ENCODE measurements around the gene BEAN1.

Gene BEAN1

DNA sequence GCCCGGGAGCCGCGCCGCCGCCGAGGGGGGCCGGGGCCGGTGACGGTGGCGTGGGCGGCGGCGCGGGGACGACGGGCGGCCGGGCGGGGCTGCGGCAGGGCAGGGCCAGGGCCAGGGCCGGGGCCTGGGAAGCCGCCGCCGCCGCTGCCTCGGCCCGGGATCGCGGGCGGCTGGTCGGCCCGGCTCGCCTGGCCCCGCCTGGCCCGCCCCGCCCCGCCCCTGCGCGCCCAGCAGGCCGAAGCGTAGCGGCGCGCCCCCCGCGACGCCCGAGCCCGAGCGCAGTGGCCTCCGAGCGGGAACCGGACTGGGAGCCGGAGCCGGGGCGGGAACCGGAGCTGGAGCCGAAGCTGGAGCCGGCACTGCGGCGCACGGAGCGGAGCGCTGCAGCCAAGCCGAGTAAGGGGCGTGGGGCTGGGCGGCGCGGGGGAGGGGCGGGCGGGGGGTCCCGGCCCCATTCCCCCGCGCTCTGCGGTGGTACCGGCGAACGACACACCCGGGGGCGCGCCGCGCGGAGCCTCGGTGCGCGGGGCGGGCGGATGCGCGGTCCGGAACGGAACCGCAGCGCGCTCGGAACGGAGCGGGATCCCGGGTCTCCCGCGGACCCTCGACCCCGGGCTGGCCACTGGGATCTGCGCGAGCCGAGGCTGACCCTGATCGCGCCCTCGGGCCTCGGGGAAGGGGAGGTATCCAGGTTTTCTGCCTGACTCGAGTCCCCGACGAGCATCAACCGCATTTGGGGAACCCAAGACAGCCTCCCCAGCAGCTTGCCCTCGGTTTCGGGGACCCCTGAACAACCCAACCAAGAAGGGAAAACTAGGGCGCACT is at the start of gene BEAN1:
Gene BEAN1, plus strand, starts transcription at position 260 of the 825 bp plus-strand sequence. CDS start 10,382 bp downstream, outside the sequence.
- peak; percentile 8 for DNase-seq

GRCh38 chr16:66377324-66377723 is 49.8 kb upstream of the BEAN1 start:
- DNase-seq = no peak

- DNase-seq = no peak
Measured at GRCh38 chr16:66378741-66379570, 48.1 kb upstream of the BEAN1 start.

DNA sequence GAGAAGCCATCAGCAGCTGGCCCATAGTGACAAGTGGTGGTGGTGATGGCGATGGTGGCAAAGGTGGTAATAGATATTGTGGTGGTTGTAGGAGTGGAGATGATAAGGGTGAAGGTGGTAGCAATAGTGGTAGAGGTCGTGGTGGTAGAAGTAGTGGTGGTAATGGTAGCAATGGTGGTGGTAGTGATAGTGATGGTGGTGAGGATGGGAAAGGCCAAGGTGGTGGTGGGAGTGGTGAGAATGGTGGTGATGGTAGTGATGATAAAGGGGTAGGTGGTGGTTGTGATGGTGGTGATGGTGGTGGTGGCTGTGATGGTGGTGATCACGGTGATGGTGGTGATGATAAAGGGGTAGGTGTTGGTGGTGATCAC is 47.5 kb upstream of the BEAN1 start:
- no peak for DNase-seq

DNA sequence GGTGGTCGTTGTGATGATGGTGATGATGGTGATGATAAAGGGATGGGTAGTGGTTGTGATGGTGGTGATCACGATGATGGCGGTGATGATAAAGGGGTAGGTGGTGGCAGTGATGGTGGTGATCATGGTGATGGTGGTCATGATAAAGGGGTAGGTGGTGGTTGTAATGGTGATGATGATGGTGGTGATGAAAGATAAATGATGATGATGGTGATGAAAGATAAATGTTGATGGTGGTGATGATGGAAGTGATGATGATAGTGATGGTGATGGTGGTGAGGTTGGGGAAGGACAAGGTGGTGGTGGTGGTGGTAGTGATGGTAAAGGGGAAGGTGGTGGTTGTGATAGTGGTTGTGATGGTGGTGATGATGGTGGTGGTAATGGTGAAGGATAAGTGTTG is 46.7 kb upstream of the BEAN1 start:
- no peak for DNase-seq

DNA sequence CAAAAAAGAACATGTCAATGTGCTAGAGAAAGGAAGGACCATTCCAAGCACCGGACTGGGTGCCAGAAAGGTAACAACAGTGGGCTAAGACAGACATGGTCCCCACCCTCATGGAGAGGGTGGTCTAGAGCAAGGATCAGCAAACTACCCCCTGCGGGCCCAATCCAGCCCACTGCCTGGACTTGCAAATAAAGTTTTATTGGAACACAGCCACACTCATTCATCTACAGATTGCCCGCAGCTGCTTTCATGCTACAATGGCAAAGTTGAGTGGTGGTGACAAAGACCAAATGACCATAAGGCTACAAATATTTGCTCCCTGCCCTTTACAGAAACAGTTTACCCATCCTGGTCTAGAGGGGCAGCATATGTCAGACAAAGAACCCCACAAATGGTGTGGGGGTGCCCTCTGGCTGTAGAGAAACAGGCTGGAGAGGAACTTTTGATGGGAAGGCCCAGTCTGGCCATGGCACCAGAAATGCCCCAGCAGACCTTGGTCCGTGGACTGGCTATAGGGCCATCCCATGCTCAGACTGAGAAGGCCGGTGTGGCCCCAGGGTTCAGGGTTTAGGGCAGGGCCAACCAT is 45.4 kb upstream of the BEAN1 start:
- DNase-seq = no peak

DNA sequence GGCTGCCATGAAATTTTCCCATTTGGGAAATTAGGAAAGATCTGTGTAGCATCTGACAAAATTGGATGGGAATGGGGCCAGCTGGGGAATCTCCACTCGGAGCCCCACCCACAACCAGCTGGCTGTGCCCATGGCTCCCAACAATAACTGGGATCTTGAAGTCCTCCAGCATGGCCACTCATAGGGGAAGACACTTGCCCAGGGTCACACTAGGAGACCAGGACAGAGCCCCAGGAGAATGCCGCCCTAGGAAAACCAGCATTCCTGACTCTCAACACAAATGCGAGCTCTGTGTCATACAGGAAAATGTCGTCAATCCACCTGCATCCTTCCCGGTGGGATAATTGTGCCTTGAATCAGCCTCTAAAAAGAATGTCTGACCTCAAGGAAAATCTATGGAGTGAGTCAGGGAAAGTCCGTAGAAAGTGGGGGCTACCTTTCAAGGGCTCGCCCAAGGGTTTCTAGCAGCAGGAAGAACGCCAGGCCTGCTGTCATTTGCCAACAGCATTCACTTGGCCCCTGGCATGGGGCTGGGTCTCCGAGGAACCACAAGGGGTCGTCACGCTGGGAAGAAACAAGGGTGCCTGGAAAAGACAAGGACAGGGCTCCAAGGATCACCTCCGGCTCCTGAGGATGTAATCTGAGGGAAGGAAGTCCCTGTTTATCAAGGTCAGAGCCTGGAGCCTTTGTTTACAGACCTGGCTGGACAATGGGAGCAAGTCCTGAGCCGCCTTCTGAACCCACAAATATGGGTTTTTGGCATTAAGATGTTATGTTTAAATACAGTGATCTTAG is 44.7 kb upstream of the BEAN1 start:
- no peak for DNase-seq

- no peak for DNase-seq
Measured at GRCh38 chr16:66382966-66383299, 44.2 kb upstream of the BEAN1 start.

DNA sequence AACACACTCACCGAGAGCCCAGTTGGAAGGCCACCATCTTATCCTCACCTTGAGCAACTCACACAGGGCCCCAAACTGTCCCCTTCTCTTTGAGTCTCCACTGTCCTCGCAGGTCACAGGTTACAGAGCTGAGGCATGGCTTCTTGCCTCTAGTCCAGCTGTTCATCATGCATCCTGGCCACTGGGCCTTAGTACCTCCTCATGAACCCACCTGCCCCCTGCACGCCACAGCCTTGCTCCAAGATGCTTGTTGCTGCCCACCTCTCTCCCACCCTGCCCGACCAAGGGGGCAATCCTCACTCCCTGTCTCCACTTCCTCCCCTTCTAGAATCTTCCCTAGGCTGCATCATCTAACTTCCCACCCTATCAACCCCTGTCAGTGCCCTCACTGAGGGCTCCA is 43.5 kb upstream of the BEAN1 start:
- DNase-seq = no peak

DNA sequence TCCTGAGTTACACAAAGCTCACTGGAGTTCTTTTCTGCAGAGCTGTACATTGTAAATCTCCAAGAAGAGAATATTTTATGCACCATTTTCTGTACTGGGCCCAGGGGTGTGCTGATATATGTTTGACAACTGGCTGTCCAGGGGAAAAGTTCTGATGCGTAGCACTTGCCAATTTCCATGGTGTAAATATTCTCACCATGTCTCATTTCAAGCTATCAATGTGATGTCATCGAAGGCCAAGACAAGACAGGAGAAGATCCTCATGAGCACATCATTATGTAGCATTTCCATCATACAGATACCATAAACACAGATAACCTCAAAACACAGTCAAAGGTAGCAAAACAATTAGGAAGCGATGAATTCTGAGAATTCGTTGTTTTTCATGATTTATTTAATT is 41.7 kb upstream of the BEAN1 start:
- no peak for DNase-seq

DNA sequence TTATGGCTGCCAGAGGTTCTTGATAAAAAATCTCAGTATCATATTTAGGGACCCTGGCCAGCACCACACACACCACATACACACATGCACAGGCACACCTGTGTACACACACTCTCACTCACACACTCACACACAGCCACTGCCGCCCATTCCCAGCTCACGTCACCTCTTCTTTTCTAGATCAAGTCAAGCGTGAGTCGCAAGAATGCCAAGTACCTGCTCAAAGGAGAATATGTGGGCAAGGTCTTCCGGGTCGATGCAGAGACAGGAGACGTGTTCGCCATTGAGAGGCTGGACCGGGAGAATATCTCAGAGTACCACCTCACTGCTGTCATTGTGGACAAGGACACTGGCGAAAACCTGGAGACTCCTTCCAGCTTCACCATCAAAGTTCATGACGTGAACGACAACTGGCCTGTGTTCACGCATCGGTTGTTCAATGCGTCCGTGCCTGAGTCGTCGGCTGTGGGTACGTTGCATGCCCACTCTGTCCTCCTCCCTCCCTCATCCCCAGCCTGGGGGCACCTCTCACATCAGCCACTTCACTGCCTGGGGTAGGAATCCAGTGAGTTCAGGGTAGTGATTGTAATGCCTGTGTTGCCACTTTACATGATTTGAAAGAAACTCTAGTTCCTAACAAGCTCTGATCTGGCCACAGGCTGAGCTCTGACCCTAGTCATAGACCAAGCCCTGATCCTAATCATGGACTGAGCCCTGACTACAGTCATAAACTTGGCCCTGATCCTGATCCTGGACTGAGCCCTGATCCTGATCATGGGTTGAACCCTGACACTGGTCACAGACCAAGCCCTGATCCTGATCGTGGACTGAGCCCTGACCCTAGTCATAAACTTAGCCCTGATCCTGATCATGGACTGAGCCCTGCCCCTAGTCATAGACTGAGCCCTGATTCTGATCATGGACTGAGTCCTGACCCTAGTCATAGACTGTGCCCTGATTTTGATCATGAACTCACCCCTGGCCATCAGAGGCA is 40.2 kb upstream of the BEAN1 start:
- DNase-seq = no peak

- no peak for DNase-seq
Measured at GRCh38 chr16:66387817-66388332, 39.2 kb upstream of the BEAN1 start.

DNA sequence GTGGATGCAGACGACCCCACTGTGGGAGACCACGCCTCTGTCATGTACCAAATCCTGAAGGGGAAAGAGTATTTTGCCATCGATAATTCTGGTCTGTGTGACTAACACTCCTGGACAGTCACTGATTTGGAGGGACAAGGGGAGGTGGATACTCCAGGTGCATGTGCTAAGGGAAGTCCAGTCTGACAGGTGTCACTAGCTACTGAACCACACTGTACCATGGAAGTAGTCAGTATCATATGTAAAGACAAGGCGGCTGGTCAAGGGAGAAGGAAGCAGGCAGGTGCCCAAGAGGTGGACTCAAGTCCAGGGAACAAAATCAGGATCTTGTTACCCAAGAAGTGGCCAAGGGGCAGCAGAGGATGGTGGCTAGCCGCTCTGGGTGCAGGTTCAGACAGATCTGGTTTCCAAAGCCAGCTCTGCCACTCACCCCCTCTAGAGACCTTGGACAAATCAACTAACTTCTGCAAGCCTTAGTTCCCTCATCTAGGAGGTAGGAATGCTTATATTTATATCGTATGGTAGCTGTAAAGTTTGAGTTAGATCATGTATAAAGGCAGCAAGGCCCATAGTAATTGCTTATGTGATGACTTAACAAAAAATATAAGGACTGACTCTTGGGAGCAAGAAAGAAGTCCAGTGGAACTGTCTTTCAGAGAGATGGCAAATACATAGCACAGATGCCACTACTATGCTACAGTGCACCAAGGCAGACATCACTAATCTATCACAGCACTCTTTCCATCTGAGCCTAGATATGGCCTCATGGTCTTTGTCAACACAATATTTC is 38.5 kb upstream of the BEAN1 start:
- no peak for DNase-seq

- DNase-seq = no peak
Measured at GRCh38 chr16:66389256-66390176, 37.6 kb upstream of the BEAN1 start.

DNA sequence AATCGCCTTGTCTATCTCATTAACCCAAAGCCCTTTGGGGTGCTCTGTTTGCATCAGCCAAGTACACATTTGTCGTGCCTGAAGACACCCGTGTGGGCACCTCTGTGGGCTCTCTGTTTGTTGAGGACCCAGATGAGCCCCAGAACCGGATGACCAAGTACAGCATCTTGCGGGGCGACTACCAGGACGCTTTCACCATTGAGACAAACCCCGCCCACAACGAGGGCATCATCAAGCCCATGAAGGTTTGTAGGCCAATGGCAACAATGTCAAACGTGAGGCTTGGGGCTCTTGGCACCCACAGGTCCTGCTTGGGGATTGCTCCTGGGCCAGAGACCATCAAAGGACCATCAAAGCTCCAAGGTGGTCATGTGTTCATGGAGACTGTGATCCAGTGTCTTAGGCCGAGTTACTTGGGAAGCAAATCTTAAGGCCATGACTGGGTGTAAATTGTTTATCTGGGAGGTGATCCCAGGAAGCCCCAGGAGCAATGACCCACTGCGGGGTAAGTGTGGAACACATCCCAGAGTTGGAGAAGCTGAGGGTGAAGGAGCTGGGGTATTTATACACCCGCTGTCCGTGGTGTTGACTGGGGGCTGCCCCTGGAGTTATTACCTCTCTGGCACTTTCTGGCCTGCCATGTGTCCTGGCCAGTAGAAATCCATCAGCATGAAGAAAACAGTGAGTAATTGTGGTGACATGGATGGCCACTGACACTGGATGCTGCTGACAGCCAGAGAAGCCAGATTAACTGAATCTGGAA is 36.6 kb upstream of the BEAN1 start:
- no peak for DNase-seq

DNA sequence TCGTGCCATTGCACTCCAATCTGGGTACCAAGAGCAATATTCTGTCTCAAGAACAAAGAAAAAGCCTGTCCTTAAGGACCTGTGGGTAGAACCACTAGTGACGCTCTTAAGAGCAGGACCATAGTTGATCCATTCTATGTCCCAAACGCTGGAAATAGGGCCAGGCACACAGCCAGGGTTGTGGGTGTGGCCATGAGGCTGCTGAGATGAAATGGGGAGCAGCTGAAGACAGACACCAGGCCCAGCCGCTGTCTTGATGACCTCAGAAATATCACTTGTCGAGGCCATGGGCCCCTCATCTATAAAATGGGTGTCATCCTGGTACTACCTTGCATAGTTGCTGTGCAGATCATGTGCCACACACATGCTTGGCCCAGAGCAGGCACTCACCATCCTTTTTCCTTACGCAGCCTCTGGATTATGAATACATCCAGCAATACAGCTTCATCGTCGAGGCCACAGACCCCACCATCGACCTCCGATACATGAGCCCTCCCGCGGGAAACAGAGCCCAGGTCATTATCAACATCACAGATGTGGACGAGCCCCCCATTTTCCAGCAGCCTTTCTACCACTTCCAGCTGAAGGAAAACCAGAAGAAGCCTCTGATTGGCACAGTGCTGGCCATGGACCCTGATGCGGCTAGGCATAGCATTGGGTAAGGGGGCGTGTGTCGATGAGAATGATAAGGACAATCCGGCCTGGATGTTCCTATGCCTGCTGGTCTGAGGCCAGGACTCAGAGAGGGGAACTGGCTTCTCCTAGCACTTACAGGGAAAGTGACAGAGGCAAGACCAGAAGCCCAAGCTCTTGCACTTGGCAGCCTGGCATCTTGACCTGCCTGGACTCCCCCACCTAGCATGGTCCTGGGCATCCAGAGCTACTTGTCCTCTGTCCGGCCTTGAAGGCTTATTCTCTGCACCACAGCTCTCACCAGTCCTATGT is 35.1 kb upstream of the BEAN1 start:
- no peak for DNase-seq

DNA sequence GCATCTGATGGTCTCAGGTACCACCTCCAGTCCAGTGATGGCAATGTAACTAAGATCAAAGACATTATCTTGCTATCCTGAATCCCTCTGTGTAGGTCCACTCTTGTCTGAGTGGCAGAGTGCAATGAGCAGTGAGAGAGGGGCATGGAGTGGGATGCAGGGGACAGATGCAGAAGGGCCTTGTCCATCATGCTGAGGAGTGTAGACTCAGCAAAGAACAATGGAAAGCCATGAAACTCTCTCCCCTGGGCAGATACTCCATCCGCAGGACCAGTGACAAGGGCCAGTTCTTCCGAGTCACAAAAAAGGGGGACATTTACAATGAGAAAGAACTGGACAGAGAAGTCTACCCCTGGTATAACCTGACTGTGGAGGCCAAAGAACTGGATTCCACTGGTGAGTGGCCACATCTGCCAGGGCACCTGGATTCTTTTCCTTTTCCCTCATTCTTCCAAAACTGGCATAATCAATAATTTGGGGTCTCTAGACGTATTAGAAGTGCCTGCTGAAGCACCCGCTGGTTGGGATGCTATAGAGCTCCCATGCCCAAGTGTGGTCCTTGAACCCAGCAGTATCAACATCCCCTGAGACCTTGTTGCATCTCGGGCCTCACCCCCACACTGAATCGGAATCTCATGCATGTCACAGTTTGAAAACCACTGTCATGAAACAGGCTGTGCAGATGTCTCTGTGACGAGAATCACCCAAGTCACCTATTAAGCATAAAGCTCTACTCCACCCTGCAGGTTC is 31.1 kb upstream of the BEAN1 start:
- DNase-seq = no peak
